Muscle of arm (tissue), 12 donors: ENCODE results near the gene LTF. TPM values are rescaled to one million over a fixed set of nuclear protein-coding genes. Genes with fewer than 3 reads are reported as not detected.

ENCODE experiments used
- DNase-seq: peaks from one replicate; pipeline ENCODE4 v3.0.0-alpha.2; 2013
- polyA plus RNA-seq, 12 donors: library from polyadenylated mRNA; unstranded; fragments of 120-200 nt; gene quantifications; one replicate each; pipeline ENCODE4 v1.2.1, GENCODE V29; 2013; ENCODE audit not compliant: insufficient read length in 12 of 12

The LTF gene
- polyA plus RNA-seq, 12 donors, result 1.0 to 6.1 (median 1.9) TPM; not detected in 2

- no peak for DNase-seq
Measured at GRCh38 chr3:46491089-46492070, 26.7 kb upstream of the LTF start.

GRCh38 chr3:46490338-46491084 is 25.8 kb upstream of the LTF start:
- DNase-seq, result no peak

GRCh38 chr3:46489875-46490274 is 25.2 kb upstream of the LTF start:
- no peak for DNase-seq

DNA sequence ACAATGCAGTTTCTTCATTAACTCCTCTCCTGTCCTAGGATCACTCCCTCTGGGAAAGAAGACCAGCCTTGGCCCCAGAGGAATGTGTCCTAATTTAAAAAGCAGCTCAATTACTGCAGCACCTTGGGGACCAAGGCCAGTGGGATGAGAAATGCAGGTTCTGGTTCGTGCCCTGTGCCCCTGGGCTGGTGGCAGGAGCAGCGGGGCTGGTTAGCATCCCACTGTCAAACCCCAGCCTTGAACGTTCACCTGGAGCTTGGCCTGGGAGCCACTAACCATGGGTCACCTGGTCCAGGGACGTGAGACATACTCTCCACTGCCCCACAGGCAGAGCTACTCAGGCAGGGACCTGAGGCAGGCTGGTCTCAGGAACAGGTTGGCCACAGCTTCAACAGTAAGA is 24.7 kb upstream of the LTF start:
- no peak for DNase-seq

- peak; percentile 89 for DNase-seq
Measured at GRCh38 chr3:46488735-46489361, 24.1 kb upstream of the LTF start.

DNA sequence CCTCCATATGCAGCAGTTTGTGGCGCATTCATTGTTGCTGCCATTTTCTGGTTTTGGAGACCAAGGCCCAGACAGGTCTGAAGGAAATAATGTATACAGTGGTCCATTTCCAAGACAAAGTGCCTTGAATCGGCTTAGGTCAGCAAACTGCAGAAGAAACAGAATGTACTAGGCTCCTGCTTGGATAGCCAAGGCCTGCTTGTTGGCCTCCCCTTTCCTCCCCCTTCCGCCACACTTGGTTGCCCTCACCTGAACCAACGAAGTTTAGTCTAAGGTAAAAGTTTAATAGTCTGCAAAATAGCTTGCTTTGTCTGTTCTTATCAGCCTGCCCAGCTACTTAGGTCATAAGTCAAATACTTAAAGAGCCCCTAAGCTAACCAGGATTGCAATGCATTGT is 21.1 kb upstream of the LTF start:
- no peak for DNase-seq

GRCh38 chr3:46484911-46485778 is 20.4 kb upstream of the LTF start:
- DNase-seq, result no peak

GRCh38 chr3:46484388-46484787 is 19.7 kb upstream of the LTF start:
- DNase-seq, result no peak

DNA sequence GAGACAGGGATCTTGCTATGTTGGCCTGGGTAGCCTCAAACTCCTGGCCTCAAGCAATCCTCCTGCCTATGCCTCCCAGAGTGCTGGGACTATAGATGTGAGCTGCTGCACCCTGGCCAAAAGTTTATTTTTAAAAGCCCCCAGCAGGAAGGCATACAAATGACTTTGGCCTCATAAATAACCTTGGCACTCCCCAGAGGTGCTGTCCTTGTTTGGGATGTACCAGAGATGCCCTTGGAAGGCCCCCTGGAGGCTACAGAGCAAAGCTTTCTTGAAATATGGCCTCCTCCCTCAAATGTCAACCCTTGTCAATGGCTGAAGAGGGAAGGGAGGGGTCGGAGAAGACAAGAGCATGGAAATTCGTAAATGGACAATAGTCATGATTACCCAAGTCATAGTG is 19.1 kb upstream of the LTF start:
- no peak for DNase-seq

GRCh38 chr3:46482632-46483350 is 18.1 kb upstream of the LTF start:
- DNase-seq, result no peak

DNA sequence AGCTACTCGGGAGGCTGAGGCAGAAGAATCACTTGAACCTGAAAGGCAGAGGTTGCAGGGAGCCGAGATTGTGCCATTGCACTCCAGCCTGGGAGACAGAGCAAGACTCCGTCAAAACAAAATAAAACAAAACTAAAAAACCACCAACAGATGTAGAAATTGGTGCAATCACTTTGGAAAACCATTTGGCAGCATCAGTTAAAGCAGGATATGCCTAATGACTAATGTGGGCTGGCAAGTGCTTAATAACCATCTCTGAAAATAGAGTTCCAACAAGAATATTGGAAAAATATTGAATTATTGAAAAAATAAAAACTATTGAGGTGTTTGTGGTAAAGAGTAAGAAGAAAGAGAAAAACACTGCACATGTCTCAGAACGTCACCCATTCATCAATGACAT is 16.9 kb upstream of the LTF start:
- no peak for DNase-seq

GRCh38 chr3:46480491-46481195 is 15.9 kb upstream of the LTF start:
- DNase-seq, result no peak

DNA sequence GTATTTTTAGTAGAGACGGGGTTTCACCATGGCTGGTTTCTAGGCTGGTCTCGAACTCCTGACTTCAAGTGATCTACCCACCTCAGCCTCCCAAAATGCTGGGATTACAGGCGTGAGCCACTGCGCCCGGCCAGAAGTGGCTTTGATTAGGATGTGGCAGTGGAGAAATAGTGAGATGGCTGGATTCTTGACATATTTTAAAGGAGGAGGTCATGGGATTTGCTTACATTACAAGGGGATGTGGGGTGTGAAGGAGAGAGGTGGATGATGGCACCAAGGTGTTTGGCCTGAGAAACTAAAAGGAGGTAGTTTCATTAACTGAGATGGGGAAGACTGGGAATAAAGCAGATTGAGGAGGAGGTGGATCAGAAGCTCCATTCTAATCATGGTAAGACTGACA is 15.0 kb upstream of the LTF start:
- no peak for DNase-seq

GRCh38 chr3:46479021-46479420 is 14.3 kb upstream of the LTF start:
- DNase-seq, result no peak

DNA sequence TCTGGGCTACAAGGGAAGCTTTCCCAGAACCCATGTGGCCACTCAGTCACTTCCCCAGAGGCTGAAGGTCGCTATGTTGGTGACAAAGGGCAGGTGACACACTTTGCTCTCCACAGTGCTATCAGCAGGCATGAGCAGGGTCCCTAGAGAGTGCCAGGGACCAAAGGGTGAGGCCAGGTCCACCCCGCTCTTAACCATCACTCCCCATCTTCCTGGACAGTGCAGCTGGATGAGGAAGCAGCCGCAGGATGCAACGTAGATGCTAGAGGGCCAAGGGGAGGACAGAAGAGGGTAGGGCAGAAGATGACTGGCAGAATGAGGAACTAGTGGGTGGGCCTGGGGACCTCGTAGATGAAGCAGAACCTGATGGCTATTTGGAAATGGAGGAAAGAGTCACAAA is 13.6 kb upstream of the LTF start:
- DNase-seq, result no peak

- no peak for DNase-seq
Measured at GRCh38 chr3:46477756-46478155, 13.1 kb upstream of the LTF start.

- DNase-seq, result no peak
Measured at GRCh38 chr3:46477145-46477544, 12.4 kb upstream of the LTF start.

DNA sequence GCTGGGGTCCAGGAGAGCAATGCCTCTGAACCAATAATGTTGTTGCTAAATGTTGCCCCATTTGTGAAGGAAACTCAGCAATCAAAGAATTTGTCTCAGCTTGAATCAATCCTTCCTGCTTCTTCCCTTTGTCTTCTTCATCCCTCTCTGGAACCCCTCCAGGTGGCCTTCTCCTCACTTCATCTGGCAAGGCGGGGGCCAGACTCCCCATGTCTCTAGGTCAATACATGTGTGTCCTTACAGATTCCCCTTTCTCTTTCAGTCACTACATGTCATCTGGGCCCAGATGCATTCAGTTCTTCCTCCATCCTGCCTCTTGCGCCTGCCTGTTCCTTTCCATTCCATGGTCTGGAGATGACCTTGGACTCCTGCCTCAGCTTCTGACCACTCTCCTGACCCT is 8.0 kb upstream of the LTF start:
- no peak for DNase-seq

- DNase-seq, result no peak
Measured at GRCh38 chr3:46471371-46471914, 6.7 kb upstream of the LTF start.

GRCh38 chr3:46470831-46471230 is 6.1 kb upstream of the LTF start:
- DNase-seq, result no peak
